H7 (cell line): ENCODE results near the gene INPP5K. TPM values are rescaled to one million over a fixed set of nuclear protein-coding genes. Genes with fewer than 3 reads are reported as not detected.
"Not testable (repeated sequence)": the region's sequence is repeated elsewhere in the genome, so short reads cannot be mapped to it uniquely, and the experiment has no call there.

Experiments used
- DNase-seq: peaks from one replicate; pipeline ENCODE4 v3.0.0; 2012
- H3K27me3 ChIP-seq: 2 replicates; pipeline ENCODE4 v1.6.0; 2011; ENCODE audit warnings: mild to moderate bottlenecking, low read length; ENCODE audit not compliant: control insufficient read depth, insufficient read depth
- H3K36me3 ChIP-seq: replicated peaks from 2 replicates; pipeline ENCODE4 v1.5.1; 2011; ENCODE audit warnings: low read length; ENCODE audit not compliant: control insufficient read depth, insufficient read depth
- H3K4me3 ChIP-seq: 2 replicates; pipeline ENCODE4 v1.5.1; 2011; ENCODE audit warnings: low read depth, mild to moderate bottlenecking, control low read depth, low read length, moderate library complexity; ENCODE audit not compliant: insufficient read depth
- total RNA-seq: library from RNA; depleted of rRNA; stranded (reverse); fragments of >200 nt; shearing (Covaris generic); gene quantifications from 2 replicates; pipeline ENCODE4 v1.2.3, GENCODE V29; 2014

Gene INPP5K
- total RNA-seq, 1 experiment from 2014 or later = 17.6 TPM

GRCh38 chr17:1461198-1461944 lies 55.0 kb downstream of the INPP5K start:
- Histone ChIP-seq H3K4me3 (no peak overlapping the region), H3K27me3 (no peaks in the 10 kb centered on the region), H3K36me3 (peaks cover 2% of the 10 kb centered on the region)
- no peak for DNase-seq

GRCh38 chr17:1460233-1460632 lies 56.2 kb downstream of the INPP5K start:
- Histone ChIP-seq H3K27me3 (no peaks in the 10 kb centered on the region), H3K4me3 (no peak overlapping the region), H3K36me3 (peaks cover 2% of the 10 kb centered on the region)
- DNase-seq = peak; percentile 41

- Histone ChIP-seq H3K4me3 (peak within 1 kb of the TSS; percentile 96), H3K27me3 (no peaks in the 10 kb centered on the region), H3K36me3 (peaks cover 3% of the 10 kb centered on the region)
- DNase-seq = peak; percentile 100
These were observed 60.4 kb downstream of the INPP5K start, which contains the start of gene CRK for GRCh38 chr17:1455797-1456599. Gene CRK, minus strand, starts transcription at chr17:1456232. Its CDS starts 115 bp downstream, at chr17:1456117.

DNA sequence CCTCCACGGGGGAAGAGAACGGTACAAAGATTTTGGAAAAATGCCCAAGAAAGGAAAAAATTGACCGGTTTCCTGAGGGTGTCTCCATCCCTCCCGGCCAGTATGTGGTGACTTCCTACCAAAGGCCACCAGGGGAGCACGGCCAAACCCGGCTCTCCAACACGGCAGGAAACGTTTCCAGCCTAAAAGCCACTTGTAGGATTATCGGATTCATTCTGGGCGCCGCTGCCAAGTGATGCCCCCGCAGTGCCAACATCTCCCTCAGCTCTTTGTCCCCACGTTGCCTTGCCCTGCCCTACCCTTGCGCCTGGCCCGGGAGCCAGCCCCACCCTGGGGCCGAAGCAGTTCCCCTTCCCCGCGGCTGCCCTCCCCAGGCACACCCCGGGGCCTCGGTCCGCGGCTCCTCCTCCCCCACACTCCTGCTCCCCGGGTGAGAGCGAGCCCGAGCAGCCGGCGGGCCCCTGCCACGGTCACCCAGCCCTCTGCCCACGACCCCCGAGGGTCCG lies 61.1 kb downstream of the INPP5K start:
- DNase-seq = peak; percentile 85

DNA sequence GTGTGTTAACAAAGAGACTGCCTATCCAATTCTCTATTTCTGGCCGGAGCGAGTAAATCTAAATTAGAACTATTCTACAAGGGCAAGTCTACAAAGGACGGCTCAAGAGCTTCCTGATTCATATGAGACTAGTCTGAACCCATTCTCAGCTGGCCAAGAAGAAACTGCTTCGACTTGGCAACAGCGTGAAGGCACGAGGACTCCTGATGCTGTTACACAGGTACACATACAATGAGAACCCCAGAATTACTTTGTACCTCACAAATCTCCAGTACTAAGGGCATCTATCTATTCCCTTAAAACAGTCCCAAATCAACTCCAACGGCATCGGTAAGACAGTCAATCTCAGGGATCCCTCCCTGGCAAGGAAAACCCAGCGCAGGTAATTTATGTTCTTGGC lies 61.9 kb downstream of the INPP5K start:
- DNase-seq = no peak

More for the DNA sequence above, 61.1 kb downstream of the INPP5K start:
- H3K4me3 ChIP-seq = peak overlapping the region; percentile 96
- H3K36me3 ChIP-seq = peaks cover 3% of the 10 kb centered on the region
- H3K27me3 ChIP-seq = no peaks in the 10 kb centered on the region

DNA sequence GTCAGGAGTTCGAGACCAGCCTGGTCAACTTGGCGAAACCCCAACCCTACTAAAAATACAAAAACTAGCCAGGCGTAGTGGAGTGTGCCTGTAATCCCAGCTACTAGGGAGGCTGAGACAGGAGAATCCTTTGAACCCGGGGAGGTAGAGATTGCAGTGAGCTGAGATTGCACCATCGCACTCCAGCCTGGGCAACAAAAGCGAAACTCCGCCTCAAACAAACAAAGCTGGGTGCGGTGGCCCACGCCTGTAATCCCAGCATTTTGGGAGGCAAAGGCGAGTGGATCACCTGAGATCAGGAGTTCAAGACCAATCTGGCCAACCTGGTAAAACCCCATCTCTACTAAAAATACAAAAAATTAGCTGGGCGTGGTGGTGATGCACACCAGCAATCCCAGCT lies 62.7 kb downstream of the INPP5K start:
- not testable (repeated sequence) for H3K36me3 ChIP-seq, DNase-seq, H3K4me3 ChIP-seq, H3K27me3 ChIP-seq

More for the DNA sequence above, 61.9 kb downstream of the INPP5K start:
- Histone ChIP-seq H3K36me3 (peaks cover 3% of the 10 kb centered on the region), H3K27me3 (no peaks in the 10 kb centered on the region), H3K4me3 (peak overlapping the region; percentile 96; the same call in 1 of the 2 replicates)

GRCh38 chr17:1452836-1453235 lies 63.6 kb downstream of the INPP5K start:
- peaks cover 3% of the 10 kb centered on the region for H3K36me3 ChIP-seq
- H3K4me3 ChIP-seq = no peak overlapping the region
- no peak for DNase-seq
- H3K27me3 ChIP-seq = no peaks in the 10 kb centered on the region

- not testable (repeated sequence) for H3K36me3 ChIP-seq, H3K27me3 ChIP-seq, DNase-seq, H3K4me3 ChIP-seq
These were observed 66.2 kb downstream of the INPP5K start for GRCh38 chr17:1450261-1450660.

DNA sequence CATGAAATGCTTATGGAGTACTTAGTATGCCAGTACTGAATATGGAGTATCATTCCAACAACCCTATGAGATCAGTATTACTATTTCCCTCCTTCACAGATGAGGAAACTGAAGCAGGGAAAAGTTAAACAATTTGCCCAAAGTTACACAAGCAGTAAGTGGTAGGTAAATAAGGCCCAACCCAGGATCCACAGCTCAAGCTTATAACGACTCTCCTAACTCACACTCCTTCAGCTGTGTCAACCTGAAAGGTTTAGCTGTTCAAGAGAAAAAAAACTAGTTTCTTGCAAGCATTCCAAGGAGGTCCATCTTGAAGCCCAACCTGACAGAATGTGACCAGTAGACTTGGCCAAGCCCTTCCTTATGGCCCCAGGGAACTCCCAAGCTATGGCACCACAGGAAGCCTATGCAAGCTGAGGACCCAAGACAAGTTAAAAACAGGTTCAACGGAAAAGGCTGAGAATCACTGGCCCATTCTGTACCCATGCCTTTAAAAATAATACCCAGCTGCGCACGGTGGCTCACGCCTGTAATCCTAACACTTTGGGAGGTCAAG lies 66.9 kb downstream of the INPP5K start:
- DNase-seq = no peak
- Histone ChIP-seq H3K4me3 (no peak overlapping the region), H3K36me3 (peaks cover 3% of the 10 kb centered on the region), H3K27me3 (no peaks in the 10 kb centered on the region)

DNA sequence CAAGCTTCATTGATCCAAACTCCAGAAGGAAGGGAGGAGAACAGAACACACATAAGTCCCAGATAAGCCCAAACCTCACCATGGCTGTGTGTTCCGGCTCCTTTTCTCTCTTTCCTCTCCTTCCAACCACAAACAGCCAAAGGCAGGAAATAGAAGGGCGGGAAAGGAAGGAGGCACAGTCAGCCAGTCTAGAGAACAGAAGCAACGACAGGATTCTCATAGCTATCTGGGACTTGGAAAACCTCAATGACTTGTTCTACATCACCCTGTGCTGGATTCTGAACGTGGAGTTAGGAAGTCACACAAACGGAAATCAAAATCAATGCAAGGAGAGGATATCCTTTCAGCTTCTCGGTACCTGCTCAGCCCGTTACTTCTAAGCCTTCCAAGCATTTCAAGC lies 69.4 kb downstream of the INPP5K start:
- DNase-seq = no peak
- Histone ChIP-seq H3K4me3 (no peak overlapping the region), H3K36me3 (peaks cover 2% of the 10 kb centered on the region), H3K27me3 (no peaks in the 10 kb centered on the region)

GRCh38 chr17:1446201-1446600 lies 70.2 kb downstream of the INPP5K start:
- H3K36me3 ChIP-seq = no peaks in the 10 kb centered on the region; the same call in 1 of the 2 replicates

GRCh38 chr17:1445695-1446094 lies 70.7 kb downstream of the INPP5K start:
- not testable (repeated sequence) for H3K27me3 ChIP-seq, H3K36me3 ChIP-seq, H3K4me3 ChIP-seq, DNase-seq

More at GRCh38 chr17:1446201-1446600, 70.2 kb downstream of the INPP5K start:
- no peak overlapping the region for H3K4me3 ChIP-seq
- DNase-seq = no peak
- H3K27me3 ChIP-seq = no peaks in the 10 kb centered on the region
